Calu3 (cell line): ENCODE measurements around the gene AKR7A2. TPM values are rescaled to one million over a fixed set of nuclear protein-coding genes. Genes with fewer than 3 reads are reported as not detected.
A peak's percentile ranks its signal among the peaks of the same experiment; 100 is the strongest.

Experiments used
- BruUV-seq: library from RNA; stranded (reverse); fragments of 400-500 nt; replicated peaks from 2 replicates; lab custom pipeline; 2021; lab: Mats Ljungman, UMichigan
- CTCF ChIA-PET: fragments of 300-600 bp; sonication (Branson Sonifier 250); formaldehyde crosslinking; loops from one replicate; lab custom pipeline; 2022; ENCODE audit warnings: antibody characterized with exemption; lab: Charles Lee
- DNase-seq: peaks from one replicate; pipeline ENCODE4 v3.0.0; 2022
- H3K27ac Mint-ChIP-seq: one replicate; pipeline ENCODE4 v1.8.0; 2022; ENCODE audit warnings: mixed read lengths; ENCODE audit not compliant: unreplicated experiment
- H3K27me3 Mint-ChIP-seq: one replicate; pipeline ENCODE4 v1.8.0; 2022; ENCODE audit warnings: mixed read lengths; ENCODE audit not compliant: unreplicated experiment
- H3K36me3 Mint-ChIP-seq: one replicate; pipeline ENCODE4 v1.8.0; 2022; ENCODE audit warnings: mild to moderate bottlenecking, moderate library complexity, mixed read lengths; ENCODE audit not compliant: insufficient read depth, unreplicated experiment
- H3K4me1 Mint-ChIP-seq: one replicate; pipeline ENCODE4 v1.8.0; 2022; ENCODE audit warnings: mild to moderate bottlenecking, low read depth, mixed read lengths; ENCODE audit not compliant: unreplicated experiment
- H3K4me3 Mint-ChIP-seq: one replicate; pipeline ENCODE4 v1.8.0; 2022; ENCODE audit warnings: mild to moderate bottlenecking, low read depth, moderate library complexity, mixed read lengths; ENCODE audit not compliant: unreplicated experiment
- H3K9me3 Mint-ChIP-seq: one replicate; pipeline ENCODE4 v1.8.0; 2022; ENCODE audit warnings: low read depth, mixed read lengths; ENCODE audit not compliant: unreplicated experiment
- intact Hi-C: fragments of 100-400 bp; cut with micrococcal nuclease; formaldehyde crosslinking; loops from one replicate; pipeline ENCODE4 v1.10.0; 2022; ENCODE audit not compliant: unreplicated experiment
- total RNA-seq: library from RNA; stranded (reverse); gene quantifications from 2 replicates; pipeline ENCODE4 v1.2.3, GENCODE V29; 2022
- TF ChIP-seq, protein P1 (sequence below): fragments of 200-600 bp; IDR thresholded peaks from one replicate; pipeline ENCODE4 v1.8.0; 2022; ENCODE audit warnings: antibody characterized with exemption; ENCODE audit not compliant: unreplicated experiment

Gene AKR7A2
- total RNA-seq, 1 experiment from 2014 or later, result 25.7 TPM

DNA sequence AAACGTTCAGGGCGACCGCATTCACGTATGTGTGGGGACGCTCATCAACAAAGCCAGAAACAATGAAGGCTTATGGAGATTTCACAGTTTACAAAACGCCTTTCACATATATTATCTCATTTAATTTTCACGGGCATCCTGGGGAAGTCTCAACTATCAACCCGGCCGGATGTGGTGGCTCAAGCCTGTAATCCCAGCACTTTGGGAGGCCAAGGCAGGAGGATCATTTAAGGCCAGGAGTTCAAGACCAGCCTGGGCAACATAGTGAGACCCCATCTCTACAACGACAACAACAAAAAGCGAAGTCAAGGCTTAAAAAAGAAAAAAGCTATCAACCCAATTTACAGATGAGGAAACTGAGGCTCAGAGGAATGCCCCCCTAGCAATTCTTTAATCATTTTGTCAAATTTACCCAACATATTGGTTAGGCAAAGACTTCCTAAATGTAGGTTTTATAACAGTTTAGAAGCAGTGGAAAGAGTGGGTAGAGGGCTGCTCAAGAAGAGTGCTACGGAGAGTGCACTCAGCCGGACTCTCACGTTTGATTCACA lies 28.5 kb upstream of the AKR7A2 start:
- no peaks in the 10 kb centered on the region for H3K27me3 Mint-ChIP-seq
- H3K9me3 Mint-ChIP-seq, result no peaks in the 10 kb centered on the region
- intact Hi-C loops, result no loop called here
- peaks cover 9% of the 10 kb centered on the region for H3K4me1 Mint-ChIP-seq
- H3K4me3 Mint-ChIP-seq, result no peak overlapping the region
- no peak for DNase-seq
- BruUV-seq, result no TSS peak
- peaks cover 48% of the 10 kb centered on the region for H3K36me3 Mint-ChIP-seq
- TF ChIP-seq, protein P1, sequence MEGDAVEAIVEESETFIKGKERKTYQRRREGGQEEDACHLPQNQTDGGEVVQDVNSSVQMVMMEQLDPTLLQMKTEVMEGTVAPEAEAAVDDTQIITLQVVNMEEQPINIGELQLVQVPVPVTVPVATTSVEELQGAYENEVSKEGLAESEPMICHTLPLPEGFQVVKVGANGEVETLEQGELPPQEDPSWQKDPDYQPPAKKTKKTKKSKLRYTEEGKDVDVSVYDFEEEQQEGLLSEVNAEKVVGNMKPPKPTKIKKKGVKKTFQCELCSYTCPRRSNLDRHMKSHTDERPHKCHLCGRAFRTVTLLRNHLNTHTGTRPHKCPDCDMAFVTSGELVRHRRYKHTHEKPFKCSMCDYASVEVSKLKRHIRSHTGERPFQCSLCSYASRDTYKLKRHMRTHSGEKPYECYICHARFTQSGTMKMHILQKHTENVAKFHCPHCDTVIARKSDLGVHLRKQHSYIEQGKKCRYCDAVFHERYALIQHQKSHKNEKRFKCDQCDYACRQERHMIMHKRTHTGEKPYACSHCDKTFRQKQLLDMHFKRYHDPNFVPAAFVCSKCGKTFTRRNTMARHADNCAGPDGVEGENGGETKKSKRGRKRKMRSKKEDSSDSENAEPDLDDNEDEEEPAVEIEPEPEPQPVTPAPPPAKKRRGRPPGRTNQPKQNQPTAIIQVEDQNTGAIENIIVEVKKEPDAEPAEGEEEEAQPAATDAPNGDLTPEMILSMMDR, result no peak
- H3K27ac Mint-ChIP-seq, result peak overlapping the region; percentile 16
- CTCF ChIA-PET, result no interaction called here

DNA sequence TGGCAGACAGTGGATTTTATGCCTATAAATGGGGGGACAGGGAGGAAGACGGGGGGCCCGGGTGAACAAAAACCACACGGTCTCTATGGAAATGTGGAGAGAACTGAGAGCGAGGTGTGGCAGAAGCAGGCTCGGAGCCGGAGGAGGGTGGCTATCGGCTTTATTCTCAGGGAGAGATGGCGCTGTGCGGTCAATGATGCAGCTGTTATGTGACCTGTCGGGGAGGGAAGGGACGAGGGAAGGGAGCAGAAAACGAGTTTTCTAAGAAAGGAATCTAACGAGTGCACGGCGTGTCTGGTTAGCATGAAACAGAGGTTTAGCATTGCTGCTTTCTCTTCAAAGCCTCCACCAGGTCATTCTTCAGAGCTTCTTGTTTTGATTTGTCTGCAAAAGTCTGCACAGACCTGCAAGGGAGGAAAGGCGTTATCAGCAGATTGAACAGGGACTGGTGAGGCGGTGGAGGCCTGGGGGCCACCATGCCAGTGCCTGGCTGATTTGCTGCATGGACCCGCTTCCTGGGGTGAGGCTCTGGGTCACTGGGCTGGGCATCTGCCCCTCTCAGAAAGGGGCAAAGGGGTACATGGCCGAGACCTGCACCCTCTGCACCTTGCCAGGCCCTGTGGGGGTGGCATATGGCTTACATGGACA lies 27.4 kb upstream of the AKR7A2 start:
- intact Hi-C loops, result no loop called here
- CTCF ChIA-PET, result no interaction called here
- Mint-ChIP-seq H3K36me3 (peaks cover 50% of the 10 kb centered on the region), H3K4me3 (no peak overlapping the region), H3K9me3 (no peaks in the 10 kb centered on the region), H3K27ac (no peak overlapping the region), H3K27me3 (no peaks in the 10 kb centered on the region), H3K4me1 (peaks cover 9% of the 10 kb centered on the region)
- BruUV-seq, result TSS peak; percentile 69
- DNase-seq, result no peak
- TF ChIP-seq, protein P1, result no peak

DNA sequence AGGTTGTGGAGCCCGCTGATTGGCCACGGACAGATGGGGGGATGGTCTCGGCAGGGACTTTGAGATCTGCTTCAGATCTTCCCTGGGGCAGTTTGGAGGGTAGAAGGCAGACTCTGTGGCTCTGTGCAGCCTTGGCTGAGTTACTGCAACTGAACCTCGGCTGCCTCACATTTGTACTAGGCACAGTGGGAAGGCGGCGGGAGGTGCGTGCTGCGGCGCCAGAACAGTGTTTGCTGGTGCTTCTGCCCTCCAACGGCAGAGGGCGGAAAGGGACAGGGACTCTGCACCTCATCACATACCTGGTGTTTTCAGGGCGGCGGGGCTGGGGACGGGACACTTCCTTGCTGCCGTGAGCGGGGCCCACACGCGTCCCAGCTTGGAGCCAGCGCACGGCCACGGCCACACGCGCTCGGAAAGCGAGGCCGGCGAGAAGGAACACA lies 26.4 kb upstream of the AKR7A2 start:
- DNase-seq, result no peak
- H3K4me1 Mint-ChIP-seq, result peaks cover 9% of the 10 kb centered on the region
- CTCF ChIA-PET, result no interaction called here
- H3K4me3 Mint-ChIP-seq, result no peak overlapping the region
- BruUV-seq, result no TSS peak
- intact Hi-C loops, result no loop called here
- no peaks in the 10 kb centered on the region for H3K27me3 Mint-ChIP-seq
- TF ChIP-seq, protein P1, result no peak
- no peaks in the 10 kb centered on the region for H3K9me3 Mint-ChIP-seq
- H3K36me3 Mint-ChIP-seq, result peaks cover 50% of the 10 kb centered on the region
- no peak overlapping the region for H3K27ac Mint-ChIP-seq

DNA sequence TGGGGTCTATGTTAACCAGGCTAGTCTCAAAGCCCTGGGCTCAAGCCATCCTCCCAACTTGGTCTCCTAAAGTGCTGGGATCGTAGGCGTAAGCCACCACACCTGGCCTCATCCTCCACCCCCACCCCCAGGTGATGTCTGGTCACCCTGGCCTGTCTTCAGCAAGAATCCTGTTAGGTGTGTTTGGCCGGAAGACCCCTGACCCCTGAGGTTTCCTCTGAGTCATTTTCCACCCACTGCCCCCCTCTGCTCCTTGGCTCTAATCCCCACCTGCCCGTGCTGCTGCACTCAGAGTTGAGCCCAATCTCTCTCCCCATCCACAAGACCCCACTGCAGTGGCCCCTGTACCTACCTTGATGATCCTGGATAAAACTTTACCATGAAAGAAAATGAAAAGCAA lies 25.3 kb upstream of the AKR7A2 start:
- H3K4me3 Mint-ChIP-seq, result no peak overlapping the region
- no peaks in the 10 kb centered on the region for H3K9me3 Mint-ChIP-seq
- peaks cover 40% of the 10 kb centered on the region for H3K36me3 Mint-ChIP-seq
- H3K4me1 Mint-ChIP-seq, result peaks cover 9% of the 10 kb centered on the region
- intact Hi-C loops, result no loop called here
- CTCF ChIA-PET, result no interaction called here
- no peak overlapping the region for H3K27ac Mint-ChIP-seq
- no peaks in the 10 kb centered on the region for H3K27me3 Mint-ChIP-seq
- peak; percentile 32 for DNase-seq
- TF ChIP-seq, protein P1, result no peak
- BruUV-seq, result no TSS peak
